H9 (cell line): Measurements from ENCODE around the gene HOXA2. TPM values are rescaled to one million over a fixed set of nuclear protein-coding genes. Genes with fewer than 3 reads are reported as not detected.

ENCODE experiments used
- DNase-seq: peaks from one replicate; pipeline ENCODE4 v3.0.0-alpha.2; 2017
- H2AFZ ChIP-seq: one replicate; pipeline ENCODE4 v1.6.1; 2013; ENCODE audit warnings: mild to moderate bottlenecking, low read length, control low read depth, moderate library complexity
- H2AK5ac ChIP-seq: 2 replicates; pipeline ENCODE4 v1.6.1; 2013; ENCODE audit warnings: low read length, control low read depth, mixed read lengths; ENCODE audit not compliant: insufficient read length
- H2BK120ac ChIP-seq: one replicate; pipeline ENCODE4 v1.6.1; 2013; ENCODE audit warnings: low read depth, mild to moderate bottlenecking, low read length, control low read depth, inconsistent platforms; ENCODE audit not compliant: poor library complexity, severe bottlenecking
- H2BK12ac ChIP-seq: 2 replicates; pipeline ENCODE4 v1.6.1; 2013; ENCODE audit warnings: low read length, control low read depth, mixed read lengths, low read depth; ENCODE audit not compliant: insufficient read length
- H2BK15ac ChIP-seq: 2 replicates; pipeline ENCODE4 v1.6.1; 2013; ENCODE audit warnings: low read depth, low read length, control low read depth
- H2BK20ac ChIP-seq: one replicate; pipeline ENCODE4 v1.6.1; 2013; ENCODE audit warnings: low read depth, mild to moderate bottlenecking, low read length, control low read depth, inconsistent platforms; ENCODE audit not compliant: poor library complexity, severe bottlenecking
- H2BK5ac ChIP-seq: 2 replicates; pipeline ENCODE4 v1.6.1; 2013; ENCODE audit warnings: low read length, control low read depth, mixed read lengths; ENCODE audit not compliant: insufficient read length
- H3K14ac ChIP-seq: 2 replicates; pipeline ENCODE4 v1.6.1; 2013; ENCODE audit warnings: low read length, control low read depth; ENCODE audit not compliant: insufficient read depth
- H3K18ac ChIP-seq: 2 replicates; pipeline ENCODE4 v1.6.1; 2013; ENCODE audit warnings: low read depth, mild to moderate bottlenecking, mixed read lengths, low read length, control low read depth; ENCODE audit not compliant: insufficient read length
- H3K23ac ChIP-seq: 2 replicates; pipeline ENCODE4 v1.6.1; 2013; ENCODE audit warnings: low read length, control low read depth, mixed read lengths, low read depth; ENCODE audit not compliant: insufficient read length
- H3K23me2 ChIP-seq: 2 replicates; pipeline ENCODE4 v1.6.1; 2013; ENCODE audit warnings: low read depth, mild to moderate bottlenecking, mixed read lengths, low read length, control low read depth; ENCODE audit not compliant: insufficient read length, poor library complexity, severe bottlenecking
- H3K27ac ChIP-seq: 2 replicates; pipeline ENCODE4 v1.5.1; 2013; ENCODE audit warnings: low read length, control low read depth, mixed read lengths, low read depth; ENCODE audit not compliant: insufficient read length
- H3K27me3 ChIP-seq: 2 replicates; pipeline ENCODE4 v1.6.1; 2013; ENCODE audit warnings: low read length, control low read depth, inconsistent platforms; ENCODE audit not compliant: insufficient read depth
- H3K4ac ChIP-seq: 2 replicates; pipeline ENCODE4 v1.6.1; 2013; ENCODE audit warnings: low read depth, mild to moderate bottlenecking, control low read depth, inconsistent platforms, low read length, moderate library complexity
- H3K4me1 ChIP-seq: 2 replicates; pipeline ENCODE4 v1.6.1; 2013; ENCODE audit warnings: low read length, control low read depth, inconsistent platforms; ENCODE audit not compliant: insufficient read depth
- H3K4me2 ChIP-seq: 2 replicates; pipeline ENCODE4 v1.6.1; 2013; ENCODE audit warnings: low read length, control low read depth, mixed read lengths; ENCODE audit not compliant: insufficient read length, insufficient read depth
- H3K56ac ChIP-seq: 2 replicates; pipeline ENCODE4 v1.6.1; 2013; ENCODE audit warnings: low read depth, mild to moderate bottlenecking, mixed read lengths, low read length, control low read depth; ENCODE audit not compliant: insufficient read length
- H3K79me1 ChIP-seq: 2 replicates; pipeline ENCODE4 v1.6.1; 2013; ENCODE audit warnings: low read depth, mild to moderate bottlenecking, moderate library complexity, low read length, control low read depth, inconsistent platforms; ENCODE audit not compliant: insufficient read depth, poor library complexity, severe bottlenecking
- H3K79me2 ChIP-seq: 2 replicates; pipeline ENCODE4 v1.6.1; 2013; ENCODE audit warnings: low read length, control low read depth, inconsistent platforms; ENCODE audit not compliant: insufficient read depth
- H3K9ac ChIP-seq: 2 replicates; pipeline ENCODE4 v1.6.1; 2013; ENCODE audit warnings: low read length, control low read depth, mixed read lengths; ENCODE audit not compliant: insufficient read length; ENCODE audit errors: extremely low read depth
- H3K9me3 ChIP-seq: one replicate; pipeline ENCODE4 v1.6.1; 2013; ENCODE audit warnings: low read depth, low read length, inconsistent platforms; ENCODE audit not compliant: control insufficient read depth
- H3T11ph ChIP-seq: one replicate; pipeline ENCODE4 v1.6.1; 2013; ENCODE audit warnings: mild to moderate bottlenecking, low read length, control low read depth, inconsistent platforms
- H4K20me1 ChIP-seq: one replicate; pipeline ENCODE4 v1.6.1; 2013; ENCODE audit not compliant: control insufficient read depth, insufficient read length, insufficient read depth
- H4K5ac ChIP-seq: 2 replicates; pipeline ENCODE4 v1.6.1; 2013; ENCODE audit warnings: low read depth, mild to moderate bottlenecking, mixed read lengths, low read length, control low read depth; ENCODE audit not compliant: insufficient read length
- H4K8ac ChIP-seq: replicated peaks from 2 replicates; pipeline ENCODE4 v1.6.1; 2013; ENCODE audit warnings: low read length, control low read depth, mixed read lengths, low read depth; ENCODE audit not compliant: insufficient read length
- H4K91ac ChIP-seq: 2 replicates; pipeline ENCODE4 v1.6.1; 2013; ENCODE audit warnings: low read depth, mild to moderate bottlenecking, moderate library complexity, mixed read lengths, low read length, control low read depth; ENCODE audit not compliant: insufficient read length
- H3K27ac Mint-ChIP-seq, 3 experiments: 2 replicates in 2 of 3; 3 replicates in 1 of 3; pipeline ENCODE4 v1.8.0; 2020 to 2021; ENCODE audit warnings: mixed read lengths in 3 of 3, mild to moderate bottlenecking in 1 of 3, moderate library complexity in 1 of 3
- H3K27me3 Mint-ChIP-seq: 2 replicates; pipeline ENCODE4 v1.8.0; 2021; ENCODE audit warnings: low read depth, mild to moderate bottlenecking, moderate library complexity, mixed read lengths
- H3K36me3 Mint-ChIP-seq, 3 experiments: 2 replicates in 2 of 3; 3 replicates in 1 of 3; pipeline ENCODE4 v1.8.0; 2020 to 2021; ENCODE audit warnings: low read depth in 3 of 3, mixed read lengths in 3 of 3; ENCODE audit not compliant: insufficient read depth in 1 of 3
- H3K4me1 Mint-ChIP-seq, 2 experiments: 2 replicates each; pipeline ENCODE4 v1.8.0; 2020; ENCODE audit warnings: mixed read lengths in 2 of 2
- H3K4me3 Mint-ChIP-seq, 2 experiments: 2 replicates in 1 of 2; 3 replicates in 1 of 2; pipeline ENCODE4 v1.8.0; 2020 to 2021; ENCODE audit warnings: mild to moderate bottlenecking in 2 of 2, mixed read lengths in 2 of 2, moderate library complexity in 1 of 2
- H3K9me3 Mint-ChIP-seq, 2 experiments: 2 replicates in 1 of 2; 3 replicates in 1 of 2; pipeline ENCODE4 v1.8.0; 2020; ENCODE audit warnings: mild to moderate bottlenecking in 2 of 2, mixed read lengths in 2 of 2, moderate library complexity in 1 of 2
- WGBS: extraction: QIAGEN DNeasy Blood & Tissue Kit; methylation state at CpG from one replicate; pipeline ENCODE4 v1.1.7; 2013; ENCODE audit warnings: missing lambda C conversion rate, low lambda C conversion rate, mixed read lengths; ENCODE audit not compliant: insufficient read length; ENCODE audit errors: extremely low coverage; 5-methylcytosine and 5-hydroxymethylcytosine counted together
- total RNA-seq: library from RNA; stranded (reverse); gene quantifications from 2 replicates; pipeline ENCODE4 v1.2.1, GENCODE V29; 2021
- TF ChIP-seq, protein P1 (sequence below): fragments of 200-600 bp; sonication (generic); conservative IDR thresholded peaks from 3 replicates; pipeline ENCODE4 v1.8.0; 2021; ENCODE audit warnings: antibody characterized with exemption, mild to moderate bottlenecking

HOXA2 gene
- total RNA-seq, 1 experiment from 2014 or later: not detected

DNA sequence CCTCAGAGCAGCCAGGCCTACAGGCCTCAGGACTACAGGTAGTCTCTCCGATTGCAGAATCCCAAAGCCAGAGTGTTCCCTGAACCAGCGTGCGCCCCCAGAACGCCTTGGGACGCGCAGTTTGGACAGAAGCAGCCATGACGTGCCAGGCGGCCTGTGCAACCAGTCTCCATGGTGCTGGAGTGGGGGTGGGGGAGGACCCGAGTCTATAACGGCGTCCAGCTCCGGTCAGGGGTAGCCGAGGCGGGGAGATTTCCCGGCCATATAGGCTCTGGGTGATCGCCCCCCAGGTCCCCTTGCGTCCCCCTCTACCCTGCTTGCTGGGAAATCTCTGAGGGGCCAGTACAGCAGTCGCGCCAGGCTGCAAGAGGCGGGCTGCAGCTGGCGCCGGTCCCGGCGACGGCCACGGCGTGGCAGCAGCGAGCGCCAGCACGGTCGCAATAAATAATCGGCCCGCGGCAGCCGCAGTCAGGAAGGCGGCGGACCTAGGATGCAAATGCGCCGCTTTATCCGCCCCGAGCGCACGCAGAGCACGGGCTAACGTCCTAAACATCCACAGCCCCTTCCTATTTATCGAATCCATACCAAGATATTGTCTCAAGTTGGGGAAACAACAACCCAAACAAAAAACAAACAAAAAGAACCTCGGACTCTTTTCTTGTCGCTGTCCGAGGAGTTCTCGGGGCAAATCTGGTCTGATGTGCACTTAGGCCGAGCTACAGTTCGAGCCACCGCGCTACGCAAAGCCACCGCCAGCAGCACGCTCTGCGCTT, 48.3 kb upstream of the HOXA2 start:
- no peak overlapping the region for H2BK5ac ChIP-seq
- H3K79me2 ChIP-seq: no peaks in the 10 kb centered on the region
- H3K9me3 ChIP-seq: no peaks in the 10 kb centered on the region
- Mint-ChIP-seq H3K27me3 (peaks cover 100% of the 10 kb centered on the region), H3K4me3 (peak overlapping the region; percentile 25 to 66; a peak in 4 of 5 replicates), H3K27ac (no peak overlapping the region), H3K4me1 (peaks cover 10 to 26% of the 10 kb centered on the region in 2 experiments), H3K36me3 (peaks cover 0 to 4% (median 0%) of the 10 kb centered on the region in 3 experiments; a peak in 3 of 7 replicates), H3K9me3 (peaks cover 24 to 27% of the 10 kb centered on the region in 2 experiments)
- H3K23me2 ChIP-seq: peaks cover 5% of the 10 kb centered on the region
- no peak overlapping the region for H2BK20ac ChIP-seq
- no peak overlapping the region for H2BK120ac ChIP-seq
- H3K56ac ChIP-seq: no peak overlapping the region
- no peak overlapping the region for H2BK15ac ChIP-seq
- peaks cover 97% of the 10 kb centered on the region for H3K27me3 ChIP-seq
- no peak overlapping the region for H3K9ac ChIP-seq
- peak; percentile 82 for DNase-seq
- H4K5ac ChIP-seq: no peak overlapping the region
- H3K4ac ChIP-seq: no peak overlapping the region
- no peaks in the 10 kb centered on the region for H3K4me1 ChIP-seq
- no peak overlapping the region for H3K14ac ChIP-seq
- no peaks in the 10 kb centered on the region for H4K20me1 ChIP-seq
- H3T11ph ChIP-seq: no peak overlapping the region
- no peak overlapping the region for H3K23ac ChIP-seq
- H3K27ac ChIP-seq: no peak overlapping the region
- WGBS: no CpG with 5 or more reads among the region's 58 CpGs
- no peak overlapping the region for H2BK12ac ChIP-seq
- TF ChIP-seq, protein P1, sequence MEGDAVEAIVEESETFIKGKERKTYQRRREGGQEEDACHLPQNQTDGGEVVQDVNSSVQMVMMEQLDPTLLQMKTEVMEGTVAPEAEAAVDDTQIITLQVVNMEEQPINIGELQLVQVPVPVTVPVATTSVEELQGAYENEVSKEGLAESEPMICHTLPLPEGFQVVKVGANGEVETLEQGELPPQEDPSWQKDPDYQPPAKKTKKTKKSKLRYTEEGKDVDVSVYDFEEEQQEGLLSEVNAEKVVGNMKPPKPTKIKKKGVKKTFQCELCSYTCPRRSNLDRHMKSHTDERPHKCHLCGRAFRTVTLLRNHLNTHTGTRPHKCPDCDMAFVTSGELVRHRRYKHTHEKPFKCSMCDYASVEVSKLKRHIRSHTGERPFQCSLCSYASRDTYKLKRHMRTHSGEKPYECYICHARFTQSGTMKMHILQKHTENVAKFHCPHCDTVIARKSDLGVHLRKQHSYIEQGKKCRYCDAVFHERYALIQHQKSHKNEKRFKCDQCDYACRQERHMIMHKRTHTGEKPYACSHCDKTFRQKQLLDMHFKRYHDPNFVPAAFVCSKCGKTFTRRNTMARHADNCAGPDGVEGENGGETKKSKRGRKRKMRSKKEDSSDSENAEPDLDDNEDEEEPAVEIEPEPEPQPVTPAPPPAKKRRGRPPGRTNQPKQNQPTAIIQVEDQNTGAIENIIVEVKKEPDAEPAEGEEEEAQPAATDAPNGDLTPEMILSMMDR: peak; percentile 86
- H4K8ac ChIP-seq: no peak overlapping the region
- no peak overlapping the region for H2AFZ ChIP-seq
- no peak overlapping the region for H4K91ac ChIP-seq
- H2AK5ac ChIP-seq: no peak overlapping the region
- H3K4me2 ChIP-seq: peak overlapping the region; percentile 4
- H3K79me1 ChIP-seq: no peaks in the 10 kb centered on the region
- H3K18ac ChIP-seq: no peak overlapping the region
